Karpas-422 (cell line): Measurements from ENCODE around the gene ZNF3. TPM values are rescaled to one million over a fixed set of nuclear protein-coding genes. Genes with fewer than 3 reads are reported as not detected.

Experiments
- DNase-seq: peaks from one replicate; pipeline ENCODE4 v3.0.0-alpha.2; 2015
- H2AFZ ChIP-seq: fragments of 200-600 bp; sonication (generic); 2 replicates; pipeline ENCODE4 v1.6.1; 2014; ENCODE audit warnings: antibody characterized with exemption, low read length, mixed read lengths
- H3K27ac ChIP-seq: fragments of 200-600 bp; sonication (generic); 2 replicates; pipeline ENCODE4 v1.5.1; 2014; ENCODE audit warnings: mild to moderate bottlenecking, low read length, moderate library complexity
- H3K27me3 ChIP-seq: fragments of 200-600 bp; sonication (generic); 2 replicates; pipeline ENCODE4 v1.6.1; 2014; ENCODE audit warnings: low read length, mixed read lengths
- H3K36me3 ChIP-seq: fragments of 200-600 bp; sonication (generic); 2 replicates; pipeline ENCODE4 v1.6.1; 2014; ENCODE audit warnings: low read length, mixed read lengths; ENCODE audit not compliant: insufficient read depth
- H3K4me1 ChIP-seq: fragments of 200-600 bp; sonication (generic); 2 replicates; pipeline ENCODE4 v1.6.1; 2014; ENCODE audit warnings: mild to moderate bottlenecking, low read length, mixed read lengths
- H3K4me2 ChIP-seq: fragments of 200-600 bp; sonication (generic); 2 replicates; pipeline ENCODE4 v1.6.1; 2014; ENCODE audit warnings: low read length, low read depth, mild to moderate bottlenecking; ENCODE audit not compliant: poor library complexity, severe bottlenecking
- H3K4me3 ChIP-seq: fragments of 200-600 bp; sonication (generic); 2 replicates; pipeline ENCODE4 v1.5.1; 2014; ENCODE audit warnings: mild to moderate bottlenecking, antibody characterized with exemption, low read length, mixed read lengths
- H3K79me2 ChIP-seq: fragments of 200-600 bp; sonication (generic); 2 replicates; pipeline ENCODE4 v1.6.1; 2014; ENCODE audit warnings: mild to moderate bottlenecking, low read length, mixed read lengths
- H3K9ac ChIP-seq: fragments of 200-600 bp; sonication (generic); 2 replicates; pipeline ENCODE4 v1.6.0; 2014; ENCODE audit warnings: low read length
- H3K9me2 ChIP-seq: fragments of 200-600 bp; sonication (generic), shearing (Covaris generic); replicated peaks from 2 replicates; pipeline ENCODE4 v1.6.0; 2014; ENCODE audit warnings: mild to moderate bottlenecking, low read length, moderate library complexity; ENCODE audit not compliant: insufficient read depth
- H3K9me3 ChIP-seq: fragments of 300-700, 200-600 bp; sonication (generic); 2 replicates; pipeline ENCODE4 v1.6.1; 2014; ENCODE audit warnings: low read length, mixed read lengths
- H4K20me1 ChIP-seq: fragments of 200-600 bp; sonication (generic); 2 replicates; pipeline ENCODE4 v1.6.1; 2014; ENCODE audit warnings: mild to moderate bottlenecking, antibody characterized with exemption, low read length, low read depth; ENCODE audit not compliant: insufficient read depth
- total RNA-seq: library from RNA; depleted of rRNA; stranded (reverse); fragments of >200 nt; shearing (Covaris generic); gene quantifications from 2 replicates; pipeline ENCODE4 v1.2.3, GENCODE V29; 2014; ENCODE audit warnings: low replicate concordance

Gene ZNF3
- total RNA-seq, 1 experiment from 2014 or later, result 17.6 TPM

DNA sequence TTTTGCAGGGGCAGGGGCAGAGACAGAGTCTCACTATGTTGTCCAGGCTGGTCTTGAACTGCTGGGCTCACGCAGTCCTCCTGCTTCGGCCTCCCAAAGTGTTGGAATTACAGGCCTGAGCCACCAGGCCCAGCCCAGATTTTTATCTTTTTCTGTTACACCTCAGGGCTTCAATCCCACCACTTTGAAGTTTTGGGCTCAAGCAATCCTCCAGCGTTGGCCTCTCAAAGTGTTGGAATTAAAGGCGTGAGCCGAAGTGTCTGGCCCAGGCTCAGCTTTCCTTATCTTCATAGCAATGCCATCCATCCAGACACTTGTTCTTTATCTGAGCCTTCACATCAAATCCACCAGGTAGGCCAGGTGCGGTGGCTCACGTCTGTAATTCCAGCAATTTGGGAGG lies 33.5 kb upstream of the ZNF3 start:
- Histone ChIP-seq H3K9me2 (no peaks in the 10 kb centered on the region), H3K9me3 (no peaks in the 10 kb centered on the region), H4K20me1 (no peaks in the 10 kb centered on the region), H3K27me3 (no peaks in the 10 kb centered on the region), H3K79me2 (peaks cover 10% of the 10 kb centered on the region), H3K27ac (no peak overlapping the region), H3K36me3 (peaks cover 7% of the 10 kb centered on the region; the same call in 1 of the 2 replicates), H3K4me1 (peaks cover 12% of the 10 kb centered on the region), H2AFZ (no peak overlapping the region), H3K9ac (no peak overlapping the region), H3K4me3 (no peak overlapping the region), H3K4me2 (no peak overlapping the region)
- DNase-seq, result no peak

DNA sequence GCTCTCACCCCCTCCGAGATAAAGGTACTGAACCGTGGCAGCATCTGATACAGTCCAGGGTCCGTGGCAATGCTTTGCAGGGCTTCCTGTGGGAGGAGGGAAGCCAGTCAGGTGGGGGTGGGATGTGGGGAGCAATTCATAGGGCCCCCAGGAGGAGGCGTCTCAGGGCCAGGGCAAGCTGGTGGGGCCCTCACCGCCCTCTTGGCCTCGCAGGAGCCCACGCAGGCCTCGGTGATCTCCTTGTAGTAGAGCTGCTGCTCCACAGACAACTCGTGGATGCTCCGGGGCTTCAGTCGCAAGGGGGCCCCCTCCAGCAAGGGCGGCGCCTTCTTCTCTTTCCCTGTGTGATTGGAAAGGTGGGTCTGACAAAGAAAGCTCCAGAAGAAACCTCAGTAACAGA lies 30.4 kb upstream of the ZNF3 start:
- DNase-seq, result no peak
- no peaks in the 10 kb centered on the region for H3K9me2 ChIP-seq
- H3K36me3 ChIP-seq, result peaks cover 7% of the 10 kb centered on the region; the same call in 1 of the 2 replicates
- no peaks in the 10 kb centered on the region for H3K27me3 ChIP-seq
- no peaks in the 10 kb centered on the region for H3K79me2 ChIP-seq
- no peaks in the 10 kb centered on the region for H3K4me1 ChIP-seq
- H3K4me3 ChIP-seq, result no peak overlapping the region
- H4K20me1 ChIP-seq, result no peaks in the 10 kb centered on the region
- H3K4me2 ChIP-seq, result no peak overlapping the region
- H3K9ac ChIP-seq, result no peak overlapping the region
- no peak overlapping the region for H2AFZ ChIP-seq
- H3K9me3 ChIP-seq, result no peaks in the 10 kb centered on the region
- H3K27ac ChIP-seq, result no peak overlapping the region

DNA sequence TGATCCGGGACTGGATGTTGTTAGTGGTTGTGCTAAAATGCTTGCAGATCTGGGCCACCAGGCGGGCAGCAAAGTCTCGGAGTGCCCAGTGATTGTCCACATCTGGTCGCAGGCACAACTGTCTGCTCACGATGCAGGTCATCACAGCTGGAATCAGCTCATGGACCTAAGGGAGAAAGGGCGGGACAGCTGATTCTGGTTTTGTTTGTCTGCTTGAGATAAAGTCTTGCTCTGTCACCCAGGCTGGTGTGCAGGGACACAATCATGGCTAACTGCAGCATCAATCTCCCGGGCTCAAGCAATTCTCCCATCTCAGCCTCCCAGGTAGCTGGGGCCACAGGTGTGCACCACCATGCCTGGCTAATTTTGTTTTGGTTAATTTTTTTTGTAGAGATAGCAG lies 29.6 kb upstream of the ZNF3 start:
- Histone ChIP-seq H4K20me1 (no peaks in the 10 kb centered on the region), H3K9ac (no peak overlapping the region), H3K27me3 (no peaks in the 10 kb centered on the region), H3K36me3 (peaks cover 7% of the 10 kb centered on the region; the same call in 1 of the 2 replicates), H3K27ac (no peak overlapping the region), H3K4me3 (no peak overlapping the region), H2AFZ (no peak overlapping the region), H3K79me2 (no peaks in the 10 kb centered on the region), H3K4me2 (no peak overlapping the region), H3K9me2 (no peaks in the 10 kb centered on the region), H3K9me3 (no peaks in the 10 kb centered on the region), H3K4me1 (no peaks in the 10 kb centered on the region)
- no peak for DNase-seq

DNA sequence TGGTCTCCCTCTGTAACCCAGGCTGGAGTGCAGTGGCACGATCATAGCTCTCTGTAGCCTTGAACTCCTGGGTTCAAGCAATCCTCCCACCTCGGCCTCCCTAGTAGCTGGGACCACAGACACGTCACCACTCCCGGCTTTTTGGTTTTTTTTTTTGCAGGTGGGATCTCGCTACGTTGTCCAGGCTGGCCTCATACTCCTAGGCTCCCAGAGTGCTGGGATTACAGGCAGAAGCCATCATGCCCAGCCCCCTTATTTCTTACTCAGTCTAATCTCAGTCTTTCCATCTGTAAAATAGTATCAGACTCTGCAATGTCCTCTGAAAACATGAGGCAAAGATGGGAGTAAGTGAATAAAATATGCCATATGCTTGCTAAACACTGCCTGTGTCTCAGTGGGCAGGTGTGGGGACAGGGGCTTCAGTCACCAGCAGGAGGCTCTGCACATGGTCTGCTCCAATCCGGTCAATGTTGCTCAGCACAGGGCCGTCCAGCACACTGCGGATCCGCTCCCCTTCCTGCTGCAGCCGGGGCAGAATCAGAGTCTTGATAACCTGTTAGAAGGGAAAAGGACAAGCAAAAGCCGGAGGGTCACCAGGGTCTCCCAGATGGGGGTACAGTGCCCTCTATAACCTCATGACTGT lies 28.1 kb upstream of the ZNF3 start:
- H2AFZ ChIP-seq, result no peak overlapping the region
- H3K36me3 ChIP-seq, result peaks cover 7% of the 10 kb centered on the region; the same call in 1 of the 2 replicates
- DNase-seq, result no peak
- no peak overlapping the region for H3K27ac ChIP-seq
- H3K9me3 ChIP-seq, result no peaks in the 10 kb centered on the region
- H3K4me2 ChIP-seq, result no peak overlapping the region
- no peaks in the 10 kb centered on the region for H3K4me1 ChIP-seq
- no peak overlapping the region for H3K9ac ChIP-seq
- H3K9me2 ChIP-seq, result no peaks in the 10 kb centered on the region
- no peaks in the 10 kb centered on the region for H3K27me3 ChIP-seq
- H4K20me1 ChIP-seq, result no peaks in the 10 kb centered on the region
- H3K4me3 ChIP-seq, result no peak overlapping the region
- H3K79me2 ChIP-seq, result no peaks in the 10 kb centered on the region

DNA sequence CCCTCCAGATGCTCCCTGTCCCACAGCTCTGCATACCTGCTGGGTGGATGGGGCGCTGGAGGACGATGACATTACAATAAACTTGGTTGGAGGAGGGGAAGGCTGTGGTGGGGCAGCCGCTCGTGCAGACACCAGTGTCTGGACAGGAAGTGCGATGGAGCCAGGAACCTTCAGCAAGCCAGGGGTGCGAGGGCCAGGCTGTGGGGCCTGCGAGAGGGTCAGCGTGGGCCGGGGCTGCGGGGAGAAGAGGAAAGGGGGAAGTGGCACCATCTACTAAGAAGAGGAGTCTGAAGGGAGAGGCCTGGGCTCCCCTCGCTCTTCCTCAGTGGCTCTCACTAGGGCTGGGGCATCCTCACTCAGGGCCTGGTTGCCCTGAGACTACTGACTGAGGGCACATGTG lies 26.4 kb upstream of the ZNF3 start:
- no peak for DNase-seq
- H3K27me3 ChIP-seq, result no peaks in the 10 kb centered on the region
- no peak overlapping the region for H3K27ac ChIP-seq
- H4K20me1 ChIP-seq, result no peaks in the 10 kb centered on the region
- no peak overlapping the region for H2AFZ ChIP-seq
- H3K4me1 ChIP-seq, result no peaks in the 10 kb centered on the region
- H3K9ac ChIP-seq, result no peak overlapping the region
- H3K4me2 ChIP-seq, result no peak overlapping the region
- H3K4me3 ChIP-seq, result no peak overlapping the region
- H3K79me2 ChIP-seq, result no peaks in the 10 kb centered on the region
- no peaks in the 10 kb centered on the region for H3K9me2 ChIP-seq
- H3K9me3 ChIP-seq, result no peaks in the 10 kb centered on the region
- H3K36me3 ChIP-seq, result peaks cover 7% of the 10 kb centered on the region; the same call in 1 of the 2 replicates

DNA sequence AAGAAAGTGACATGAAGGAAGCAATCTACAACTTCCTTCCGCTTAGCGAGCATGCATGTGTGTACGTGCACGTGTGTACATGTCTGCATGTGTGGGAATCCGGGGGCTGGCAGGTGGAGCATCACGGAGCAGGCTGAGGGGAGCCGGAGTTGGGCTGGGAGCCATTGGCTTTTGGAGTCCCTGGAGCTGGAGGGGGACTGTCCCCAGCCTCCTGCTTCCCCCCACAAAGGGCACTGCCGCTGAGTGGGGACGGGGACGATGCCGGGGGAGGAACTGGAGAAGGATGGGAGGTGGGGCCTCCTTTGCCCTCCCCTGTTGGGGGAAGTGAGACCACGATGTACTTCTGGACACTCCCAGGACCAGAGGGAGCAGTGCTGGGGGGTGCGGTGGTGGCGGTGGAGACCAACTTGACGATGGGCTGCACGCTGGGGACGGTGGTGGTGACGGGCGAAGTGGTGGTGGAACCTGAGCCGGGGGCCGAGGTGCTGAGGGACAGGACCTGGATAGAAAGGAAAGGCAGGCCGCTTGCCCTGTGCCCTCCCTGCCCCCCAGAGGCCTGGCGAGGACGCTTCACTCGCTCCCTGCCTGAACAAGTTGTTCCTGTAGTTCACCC lies 25.7 kb upstream of the ZNF3 start:
- H3K36me3 ChIP-seq, result peaks cover 5% of the 10 kb centered on the region; the same call in 1 of the 2 replicates

DNA sequence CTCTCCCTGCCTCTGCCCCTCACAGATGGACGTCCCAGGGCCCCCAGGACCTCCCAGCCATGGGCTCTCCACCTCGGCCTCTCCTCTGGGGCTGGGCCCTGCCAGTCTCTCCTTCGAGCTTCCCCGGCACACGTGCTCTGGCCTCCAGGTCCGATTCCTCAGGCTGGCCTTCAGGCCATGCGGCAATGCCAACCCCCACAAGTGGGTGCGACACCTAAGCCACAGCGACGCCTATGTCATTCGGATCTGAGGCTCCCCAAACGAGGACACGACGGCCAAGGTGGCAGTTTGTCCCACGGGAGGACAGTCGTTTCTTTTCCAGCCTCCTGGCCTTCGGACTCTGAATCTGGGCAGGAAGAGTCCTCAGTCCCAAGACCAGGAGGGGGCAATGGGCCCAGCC lies 25.1 kb upstream of the ZNF3 start:
- Histone ChIP-seq H3K9me3 (no peaks in the 10 kb centered on the region), H3K4me1 (peaks cover 9% of the 10 kb centered on the region), H3K4me2 (no peak overlapping the region), H3K27ac (no peak overlapping the region), H2AFZ (no peak overlapping the region), H3K27me3 (no peaks in the 10 kb centered on the region), H3K9me2 (no peaks in the 10 kb centered on the region), H4K20me1 (no peaks in the 10 kb centered on the region), H3K79me2 (peaks cover 3% of the 10 kb centered on the region; the same call in 1 of the 2 replicates), H3K4me3 (no peak overlapping the region), H3K36me3 (peaks cover 4% of the 10 kb centered on the region; the same call in 1 of the 2 replicates), H3K9ac (no peak overlapping the region)
- no peak for DNase-seq

More for the DNA sequence above, 25.7 kb upstream of the ZNF3 start:
- Histone ChIP-seq H3K9ac (no peak overlapping the region), H3K9me3 (no peaks in the 10 kb centered on the region), H3K4me2 (no peak overlapping the region), H3K9me2 (no peaks in the 10 kb centered on the region), H3K27ac (no peak overlapping the region), H3K4me3 (no peak overlapping the region), H3K27me3 (no peaks in the 10 kb centered on the region), H4K20me1 (no peaks in the 10 kb centered on the region), H3K4me1 (peaks cover 6% of the 10 kb centered on the region), H2AFZ (no peak overlapping the region), H3K79me2 (peaks cover 1% of the 10 kb centered on the region; the same call in 1 of the 2 replicates)
- DNase-seq, result no peak

DNA sequence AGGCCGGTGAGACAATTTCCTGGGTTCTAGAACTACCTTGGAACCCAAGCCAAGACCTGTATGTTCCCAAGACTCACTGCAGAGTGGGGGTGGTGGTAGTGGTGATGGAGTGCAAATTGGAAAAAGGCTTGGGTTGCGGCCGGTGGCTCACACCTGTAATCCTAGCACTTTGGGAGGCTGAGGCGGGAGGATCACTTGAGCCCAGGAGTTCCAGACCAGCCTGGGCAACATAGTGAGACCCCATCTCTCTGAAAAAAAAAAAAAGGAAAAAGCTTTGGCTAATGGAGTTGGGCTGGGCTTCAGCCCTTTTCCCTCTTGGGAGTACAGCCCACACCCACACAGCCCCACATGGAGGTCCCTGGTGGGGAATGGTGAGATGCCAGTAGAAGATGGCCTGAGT lies 24.0 kb upstream of the ZNF3 start:
- no peak overlapping the region for H3K27ac ChIP-seq
- H3K79me2 ChIP-seq, result peaks cover 8% of the 10 kb centered on the region
- H3K9ac ChIP-seq, result no peak overlapping the region
- no peaks in the 10 kb centered on the region for H3K9me3 ChIP-seq
- no peak for DNase-seq
- no peak overlapping the region for H2AFZ ChIP-seq
- no peak overlapping the region for H3K4me3 ChIP-seq
- H4K20me1 ChIP-seq, result no peaks in the 10 kb centered on the region
- no peaks in the 10 kb centered on the region for H3K9me2 ChIP-seq
- no peak overlapping the region for H3K4me2 ChIP-seq
- H3K4me1 ChIP-seq, result peaks cover 9% of the 10 kb centered on the region
- H3K27me3 ChIP-seq, result no peaks in the 10 kb centered on the region
- H3K36me3 ChIP-seq, result no peaks in the 10 kb centered on the region
